Neural progenitor cell (in vitro differentiated cells): ENCODE measurements around the gene TLX1. TPM values are rescaled to one million over a fixed set of nuclear protein-coding genes. Genes with fewer than 3 reads are reported as not detected.

Source experiments
- DNase-seq: peaks from one replicate; pipeline ENCODE4 v3.0.0-alpha.2; 2016; ENCODE audit warnings: low spot score
- H2AFZ ChIP-seq: fragments of 200-600 bp; sonication (generic); replicated peaks from 2 replicates; pipeline ENCODE4 v1.6.1; 2016; ENCODE audit warnings: antibody characterized with exemption
- H3F3A ChIP-seq: fragments of 200-600 bp; sonication (generic); 2 replicates; pipeline ENCODE4 v1.6.1; 2016; ENCODE audit warnings: antibody characterized with exemption, low read depth
- H3K27ac ChIP-seq: fragments of 200-600 bp; sonication (generic); 2 replicates; pipeline ENCODE4 v1.5.1; 2016; ENCODE audit warnings: mild to moderate bottlenecking
- H3K27me3 ChIP-seq: fragments of 200-600 bp; sonication (generic); 2 replicates; pipeline ENCODE4 v1.6.1; 2016; ENCODE audit warnings: mild to moderate bottlenecking, moderate library complexity
- H3K36me3 ChIP-seq: fragments of 200-600 bp; sonication (generic); 2 replicates; pipeline ENCODE4 v1.5.1; 2016
- H3K4me1 ChIP-seq: fragments of 200-600 bp; sonication (generic); 2 replicates; pipeline ENCODE4 v1.6.1; 2016; ENCODE audit warnings: mixed run types
- H3K4me2 ChIP-seq: fragments of 200-600 bp; sonication (generic); 2 replicates; pipeline ENCODE4 v1.6.1; 2016
- H3K4me3 ChIP-seq: fragments of 200-600 bp; sonication (generic); 2 replicates; pipeline ENCODE4 v1.5.1; 2016
- H3K79me2 ChIP-seq: fragments of 200-600 bp; sonication (generic); 2 replicates; pipeline ENCODE4 v1.6.1; 2016; ENCODE audit warnings: low read depth
- H3K9ac ChIP-seq: fragments of 200-600 bp; sonication (generic); 2 replicates; pipeline ENCODE4 v1.6.1; 2016
- H3K9me3 ChIP-seq: fragments of 200-600 bp; sonication (generic); 2 replicates; pipeline ENCODE4 v1.5.1; 2016; ENCODE audit warnings: low read depth
- H4K20me1 ChIP-seq: fragments of 200-600 bp; sonication (generic); 2 replicates; pipeline ENCODE4 v1.6.1; 2016; ENCODE audit warnings: low read depth
- H3K27ac Mint-ChIP-seq: 3 replicates; pipeline ENCODE4 v1.8.0; 2021; ENCODE audit warnings: mixed read lengths
- H3K27me3 Mint-ChIP-seq: 2 replicates; pipeline ENCODE4 v1.8.0; 2022; ENCODE audit warnings: low read depth, mild to moderate bottlenecking, inconsistent platforms, moderate library complexity, mixed read lengths; ENCODE audit not compliant: insufficient read depth
- H3K36me3 Mint-ChIP-seq: 3 replicates; pipeline ENCODE4 v1.8.0; 2021; ENCODE audit warnings: mixed read lengths
- H3K4me1 Mint-ChIP-seq: 3 replicates; pipeline ENCODE4 v1.8.0; 2021; ENCODE audit warnings: mixed read lengths
- H3K4me3 Mint-ChIP-seq: 3 replicates; pipeline ENCODE4 v1.8.0; 2021; ENCODE audit warnings: mild to moderate bottlenecking, moderate library complexity, mixed read lengths
- H3K9me3 Mint-ChIP-seq: 3 replicates; pipeline ENCODE4 v1.8.0; 2020; ENCODE audit warnings: mixed read lengths
- CTCF ChIP-seq: fragments of 200-600 bp; sonication (generic); IDR thresholded peaks from 2 replicates; pipeline ENCODE4 v1.5.1; 2017; ENCODE audit warnings: antibody characterized with exemption, mild to moderate bottlenecking
- EZH2 ChIP-seq: fragments of 200-600 bp; sonication (generic); IDR thresholded peaks from 2 replicates; pipeline ENCODE4 v1.6.1; 2017; ENCODE audit warnings: antibody characterized with exemption, mild to moderate bottlenecking, moderate library complexity
- EZH2phosphoT487 ChIP-seq: fragments of 200-600 bp; sonication (generic); IDR thresholded peaks from 2 replicates; pipeline ENCODE4 v1.6.1; 2017; ENCODE audit warnings: antibody characterized with exemption
- total RNA-seq: library from RNA; depleted of rRNA; stranded (reverse); fragments of >200 nt; gene quantifications from 2 replicates; pipeline ENCODE4 v1.2.3, GENCODE V29; 2015; ENCODE audit warnings: low replicate concordance

Gene TLX1
- total RNA-seq, 1 donor from 2014 or later: not detected

GRCh38 chr10:101120884-101121653, 10.0 kb upstream of the TLX1 start:
- Mint-ChIP-seq H3K27ac (no peak overlapping the region), H3K9me3 (peaks cover 5% of the 10 kb centered on the region), H3K27me3 (peaks cover 86% of the 10 kb centered on the region), H3K4me3 (peak overlapping the region; percentile 62), H3K4me1 (peaks cover 13% of the 10 kb centered on the region), H3K36me3 (no peaks in the 10 kb centered on the region)
- peaks cover 100% of the 10 kb centered on the region for H3K27me3 ChIP-seq
- TF ChIP-seq EZH2: peak; percentile 98
- no peak for TF ChIP-seq CTCF
- TF ChIP-seq EZH2phosphoT487: peak; percentile 96
- no peak overlapping the region for H2AFZ ChIP-seq
- no peaks in the 10 kb centered on the region for H3K36me3 ChIP-seq
- H4K20me1 ChIP-seq: peaks cover 61% of the 10 kb centered on the region
- no peaks in the 10 kb centered on the region for H3K79me2 ChIP-seq
- no peak overlapping the region for H3K27ac ChIP-seq
- no peak for DNase-seq
- no peak overlapping the region for H3K9ac ChIP-seq
- no peaks in the 10 kb centered on the region for H3K9me3 ChIP-seq
- peaks cover 12% of the 10 kb centered on the region for H3K4me1 ChIP-seq
- H3K4me2 ChIP-seq: peak overlapping the region; percentile 67
- no peaks in the 10 kb centered on the region for H3F3A ChIP-seq
- peak overlapping the region; percentile 11 for H3K4me3 ChIP-seq

- Mint-ChIP-seq H3K27me3 (peaks cover 86% of the 10 kb centered on the region), H3K4me3 (peak overlapping the region; percentile 43), H3K9me3 (peaks cover 5% of the 10 kb centered on the region), H3K27ac (no peak overlapping the region), H3K36me3 (no peaks in the 10 kb centered on the region), H3K4me1 (peaks cover 13% of the 10 kb centered on the region)
- H3K4me3 ChIP-seq: no peak overlapping the region
- H3K9me3 ChIP-seq: no peaks in the 10 kb centered on the region
- H3K79me2 ChIP-seq: no peaks in the 10 kb centered on the region
- no peak overlapping the region for H2AFZ ChIP-seq
- no peak overlapping the region for H3K27ac ChIP-seq
- no peak overlapping the region for H3K9ac ChIP-seq
- no peak for DNase-seq
- TF ChIP-seq EZH2 (peak; percentile 55), CTCF (no peak)
- peaks cover 2% of the 10 kb centered on the region for H3F3A ChIP-seq
- H4K20me1 ChIP-seq: peaks cover 63% of the 10 kb centered on the region
- H3K36me3 ChIP-seq: no peaks in the 10 kb centered on the region
- H3K4me1 ChIP-seq: peaks cover 14% of the 10 kb centered on the region
- H3K4me2 ChIP-seq: peak overlapping the region; percentile 67
- peaks cover 100% of the 10 kb centered on the region for H3K27me3 ChIP-seq
These were observed 9.5 kb upstream of the TLX1 start for GRCh38 chr10:101121654-101122031.

GRCh38 chr10:101122270-101123084, 8.6 kb upstream of the TLX1 start:
- Mint-ChIP-seq H3K36me3 (no peaks in the 10 kb centered on the region), H3K4me3 (peak overlapping the region; percentile 74), H3K27me3 (peaks cover 90% of the 10 kb centered on the region), H3K9me3 (peaks cover 5% of the 10 kb centered on the region), H3K4me1 (peaks cover 13% of the 10 kb centered on the region), H3K27ac (no peak overlapping the region)
- Histone ChIP-seq H3K4me1 (peaks cover 23% of the 10 kb centered on the region), H3K4me3 (peak overlapping the region; percentile 42), H3K9ac (no peak overlapping the region), H3K9me3 (no peaks in the 10 kb centered on the region), H3F3A (peaks cover 10% of the 10 kb centered on the region), H3K36me3 (no peaks in the 10 kb centered on the region), H3K79me2 (no peaks in the 10 kb centered on the region), H4K20me1 (peaks cover 71% of the 10 kb centered on the region), H3K27me3 (peaks cover 100% of the 10 kb centered on the region), H3K4me2 (peak overlapping the region; percentile 64), H3K27ac (no peak overlapping the region), H2AFZ (no peak overlapping the region)
- DNase-seq: no peak
- no peak for TF ChIP-seq EZH2phosphoT487
- TF ChIP-seq CTCF: no peak
